Brain microvascular endothelial cell (primary cell): ENCODE measurements around the gene WDR75.
"Not testable (repeated sequence)": the region's sequence is repeated elsewhere in the genome, so short reads cannot be mapped to it uniquely, and the experiment has no call there.

Source experiments
- DNase-seq: peaks from one replicate; pipeline ENCODE4 v3.0.0-alpha.2; 2020
- H3K27ac ChIP-seq: fragments of 250-450 bp; sonication (Bioruptor Pico); 2 replicates; pipeline ENCODE4 v1.5.1; 2020; ENCODE audit warnings: mild to moderate bottlenecking, moderate library complexity
- H3K27me3 ChIP-seq: fragments of 250-450 bp; sonication (Bioruptor Pico); replicated peaks from 2 replicates; pipeline ENCODE4 v1.5.1; 2020; ENCODE audit warnings: mild to moderate bottlenecking
- H3K36me3 ChIP-seq: fragments of 250-450 bp; sonication (Bioruptor Pico); replicated peaks from 2 replicates; pipeline ENCODE4 v1.5.1; 2020; ENCODE audit warnings: mild to moderate bottlenecking
- H3K4me3 ChIP-seq: 2 replicates; pipeline ENCODE4 v1.5.1; 2011; ENCODE audit warnings: low read depth, mild to moderate bottlenecking, control low read depth, low read length, moderate library complexity
- in situ Hi-C: cut with HindIII; loops from 2 replicates; pipeline ENCODE4 v1.10.0; 2017; ENCODE audit warnings: low sequenced_read_pairs, low pct_ligation_motif_present
- TF ChIP-seq, protein P1 (sequence below): IDR thresholded peaks from 2 replicates; pipeline ENCODE4 v1.5.1; 2011; ENCODE audit warnings: low read depth, mild to moderate bottlenecking, moderate library complexity, low read length, control low read depth, inconsistent platforms; ENCODE audit errors: missing control alignments

The WDR75 gene

GRCh38 chr2:189477756-189478155, 36.5 kb downstream of the WDR75 start:
- H3K27ac ChIP-seq: no peak overlapping the region
- DNase-seq: no peak
- TF ChIP-seq, protein P1, sequence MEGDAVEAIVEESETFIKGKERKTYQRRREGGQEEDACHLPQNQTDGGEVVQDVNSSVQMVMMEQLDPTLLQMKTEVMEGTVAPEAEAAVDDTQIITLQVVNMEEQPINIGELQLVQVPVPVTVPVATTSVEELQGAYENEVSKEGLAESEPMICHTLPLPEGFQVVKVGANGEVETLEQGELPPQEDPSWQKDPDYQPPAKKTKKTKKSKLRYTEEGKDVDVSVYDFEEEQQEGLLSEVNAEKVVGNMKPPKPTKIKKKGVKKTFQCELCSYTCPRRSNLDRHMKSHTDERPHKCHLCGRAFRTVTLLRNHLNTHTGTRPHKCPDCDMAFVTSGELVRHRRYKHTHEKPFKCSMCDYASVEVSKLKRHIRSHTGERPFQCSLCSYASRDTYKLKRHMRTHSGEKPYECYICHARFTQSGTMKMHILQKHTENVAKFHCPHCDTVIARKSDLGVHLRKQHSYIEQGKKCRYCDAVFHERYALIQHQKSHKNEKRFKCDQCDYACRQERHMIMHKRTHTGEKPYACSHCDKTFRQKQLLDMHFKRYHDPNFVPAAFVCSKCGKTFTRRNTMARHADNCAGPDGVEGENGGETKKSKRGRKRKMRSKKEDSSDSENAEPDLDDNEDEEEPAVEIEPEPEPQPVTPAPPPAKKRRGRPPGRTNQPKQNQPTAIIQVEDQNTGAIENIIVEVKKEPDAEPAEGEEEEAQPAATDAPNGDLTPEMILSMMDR: no peak
- H3K36me3 ChIP-seq: peaks cover 23% of the 10 kb centered on the region
- no peaks in the 10 kb centered on the region for H3K27me3 ChIP-seq
- H3K4me3 ChIP-seq: no peak overlapping the region
- in situ Hi-C loops: no loop called here

GRCh38 chr2:189478289-189478688, 37.0 kb downstream of the WDR75 start:
- H3K4me3 ChIP-seq, DNase-seq, H3K27ac ChIP-seq, H3K27me3 ChIP-seq, in situ Hi-C loops: not testable (repeated sequence)
- peaks cover 21% of the 10 kb centered on the region for H3K36me3 ChIP-seq

DNA sequence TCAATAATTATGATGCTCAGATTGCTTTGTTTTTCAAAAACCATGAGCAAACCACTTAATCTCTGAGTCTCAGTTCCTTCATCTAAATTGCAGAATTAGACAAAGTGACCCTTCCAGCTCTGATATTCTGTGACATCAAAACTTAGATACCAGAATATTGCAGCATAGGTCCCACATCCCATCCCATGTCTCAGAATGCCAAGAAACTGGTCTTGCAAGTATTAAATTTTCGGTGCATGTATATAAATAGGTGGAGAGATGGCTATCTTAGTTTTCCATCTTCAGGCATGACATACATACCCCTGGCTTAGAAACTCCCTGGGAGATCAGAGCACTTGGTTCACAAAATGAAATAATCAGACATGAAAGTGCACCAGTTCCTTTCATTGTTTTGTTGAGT, 39.8 kb downstream of the WDR75 start:
- Histone ChIP-seq H3K27me3 (no peaks in the 10 kb centered on the region), H3K4me3 (no peak overlapping the region), H3K27ac (no peak overlapping the region), H3K36me3 (no peaks in the 10 kb centered on the region)
- TF ChIP-seq, protein P1: no peak
- in situ Hi-C loops: no loop called here
- DNase-seq: no peak

DNA sequence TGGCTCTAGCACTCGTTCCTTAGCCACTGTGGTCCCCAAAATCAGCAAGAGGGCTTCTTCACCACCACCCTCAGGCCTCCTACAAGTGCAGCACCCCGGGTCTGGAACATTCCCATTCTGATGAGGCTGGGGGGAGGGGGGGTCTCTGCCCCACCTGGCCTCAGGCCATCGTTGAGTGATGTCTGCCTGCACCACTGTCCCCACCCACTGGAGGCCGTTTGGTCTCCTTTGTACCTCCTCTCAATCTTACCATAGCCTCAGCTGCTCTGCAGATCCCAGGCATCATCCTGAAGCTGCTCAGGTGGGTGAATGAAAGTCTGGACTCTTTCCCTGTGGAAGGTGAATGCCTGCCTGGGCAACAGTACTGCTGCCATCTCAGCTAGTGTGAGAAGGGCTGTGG, 42.3 kb downstream of the WDR75 start:
- no peak for DNase-seq
- H3K36me3 ChIP-seq: no peaks in the 10 kb centered on the region
- H3K27ac ChIP-seq: no peak overlapping the region
- in situ Hi-C loops: no loop called here
- TF ChIP-seq, protein P1: no peak
- no peak overlapping the region for H3K4me3 ChIP-seq
- no peaks in the 10 kb centered on the region for H3K27me3 ChIP-seq

GRCh38 chr2:189483980-189484740, 42.9 kb downstream of the WDR75 start:
- TF ChIP-seq, protein P1: no peak
- Histone ChIP-seq H3K27me3 (no peaks in the 10 kb centered on the region), H3K36me3 (no peaks in the 10 kb centered on the region), H3K4me3 (no peak overlapping the region), H3K27ac (no peak overlapping the region)
- in situ Hi-C loops: no loop called here
- DNase-seq: no peak

DNA sequence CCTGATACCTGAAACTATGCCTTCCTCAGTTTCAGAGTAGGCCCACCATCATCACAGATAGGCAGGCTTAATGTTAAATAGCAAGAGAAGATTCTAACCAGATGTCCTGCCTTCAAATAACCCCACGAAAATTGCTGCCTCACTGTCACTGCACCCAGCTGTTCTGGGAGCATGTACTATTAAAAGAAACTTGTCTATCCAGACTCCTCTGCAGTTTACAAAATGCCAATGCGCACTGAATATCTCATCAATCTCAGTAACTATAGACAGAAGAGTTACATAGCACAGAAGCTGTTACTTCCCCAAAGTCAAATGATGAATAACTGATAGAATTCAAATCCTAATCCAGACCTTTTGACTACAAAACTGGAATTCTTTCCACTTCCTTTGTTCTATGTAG, 43.9 kb downstream of the WDR75 start:
- Histone ChIP-seq H3K4me3 (no peak overlapping the region), H3K27ac (no peak overlapping the region), H3K36me3 (no peaks in the 10 kb centered on the region), H3K27me3 (no peaks in the 10 kb centered on the region)
- in situ Hi-C loops: no loop called here
- DNase-seq: no peak
- TF ChIP-seq, protein P1: no peak
